ENCODE data around the gene DHX58. TPM values are rescaled to one million over a fixed set of nuclear protein-coding genes. Genes with fewer than 3 reads are reported as not detected.

Gene DHX58
- total and polyA plus RNA-seq, 9 donors: 4.2 to 8.1 (median 5.3) TPM

GRCh38 chr17:42053731-42054500 is 58.6 kb downstream of the DHX58 start:
- Histone ChIP-seq H3K27me3 (ENCODE audit: control insufficient read depth, insufficient read depth, low read length) (peaks cover 36% of the 10 kb centered on the region), H3K4me1 (ENCODE audit: control insufficient read depth, insufficient read depth, low read length) (peaks cover 18% of the 10 kb centered on the region), H3K9me3 (replicated peaks; ENCODE audit: control insufficient read depth, low read depth, low read length) (no peaks in the 10 kb centered on the region), H3K27ac (ENCODE audit: low read length) (no peak overlapping the region), H3K36me3 (ENCODE audit: control insufficient read depth, insufficient read depth, low read length) (no peaks in the 10 kb centered on the region), H3K4me3 (ENCODE audit: low read length) (no peak overlapping the region)
- no peak for DNase-seq
- WGBS (ENCODE audit: insufficient coverage): no CpG with 5 or more reads among the region's 12 CpGs

DNA sequence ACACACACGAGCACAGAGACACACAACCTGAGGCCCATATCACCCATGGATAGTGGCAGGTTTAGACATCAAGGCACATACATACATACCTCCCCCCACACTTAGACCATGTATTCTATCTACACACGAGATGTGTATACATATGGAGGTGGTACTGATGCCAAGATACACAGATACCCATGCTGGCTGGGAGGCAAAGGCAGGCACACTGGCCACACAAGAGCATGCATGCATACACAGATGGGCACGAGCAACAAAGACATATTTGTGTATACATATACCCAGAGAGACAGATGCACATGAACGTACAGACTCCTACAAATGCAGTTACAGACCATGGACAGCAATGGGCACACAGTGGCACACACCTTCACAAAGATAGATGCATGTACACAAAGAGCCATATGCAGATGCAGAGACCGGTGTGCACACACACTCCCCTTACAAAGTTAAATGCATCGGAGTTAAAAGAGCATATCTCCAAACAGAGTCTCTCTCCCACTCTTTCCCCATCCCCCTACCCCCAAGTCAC is 60.1 kb downstream of the DHX58 start:
- H3K36me3 ChIP-seq (ENCODE audit: control insufficient read depth, insufficient read depth, low read length): no peaks in the 10 kb centered on the region
- DNase-seq: no peak
- H3K9me3 ChIP-seq (replicated peaks; ENCODE audit: control insufficient read depth, low read depth, low read length): no peaks in the 10 kb centered on the region
- peaks cover 18% of the 10 kb centered on the region for H3K4me1 ChIP-seq (ENCODE audit: control insufficient read depth, insufficient read depth, low read length)
- peaks cover 36% of the 10 kb centered on the region for H3K27me3 ChIP-seq (ENCODE audit: control insufficient read depth, insufficient read depth, low read length)
- no peak overlapping the region for H3K4me3 ChIP-seq (ENCODE audit: low read length)
- whole genome bisulfite sequencing (ENCODE audit: insufficient coverage): 79% methylated on average over 2 of the region's 6 CpGs
- H3K27ac ChIP-seq (ENCODE audit: low read length): no peak overlapping the region

GRCh38 chr17:42051645-42052044 is 60.9 kb downstream of the DHX58 start:
- 98% methylated on average over 6 of the region's 7 CpGs for WGBS (ENCODE audit: insufficient coverage)
- H3K36me3 ChIP-seq (ENCODE audit: control insufficient read depth, insufficient read depth, low read length): no peaks in the 10 kb centered on the region

More at GRCh38 chr17:42051645-42052044, 60.9 kb downstream of the DHX58 start:
- Histone ChIP-seq H3K9me3 (replicated peaks; ENCODE audit: control insufficient read depth, low read depth, low read length) (no peaks in the 10 kb centered on the region), H3K27me3 (ENCODE audit: control insufficient read depth, insufficient read depth, low read length) (peaks cover 36% of the 10 kb centered on the region), H3K27ac (ENCODE audit: low read length) (no peak overlapping the region), H3K4me1 (ENCODE audit: control insufficient read depth, insufficient read depth, low read length) (peaks cover 18% of the 10 kb centered on the region), H3K4me3 (ENCODE audit: low read length) (no peak overlapping the region)
- DNase-seq: no peak

Other genes with a start within 250 kb of the DHX58 start
- 15.8 TPM for gene KLHL11, start 247.3 kb downstream of the DHX58 start, total RNA-seq
- 1 to 10 TPM; 3.2 to 6.3 (median 5.2) TPM for gene KLHL11, start 247.3 kb downstream of the DHX58 start, polyA plus RNA-seq (ENCODE audit: insufficient read depth in 1 of 8, insufficient read length in 8 of 8, low replicate concordance in 1 of 8)
- gene ACLY, start 193.8 kb downstream of the DHX58 start, total RNA-seq: 39.6 TPM
- gene ACLY, start 193.8 kb downstream of the DHX58 start, polyA plus RNA-seq (ENCODE audit: insufficient read depth in 1 of 8, insufficient read length in 8 of 8, low replicate concordance in 1 of 8): 10 to 100 TPM; 46.3 to 81.6 (median 60.5) TPM
- gene ODAD4, start 182.1 kb downstream of the DHX58 start, total RNA-seq: 0.44 TPM
- 1 to 10 TPM in 3 of 8 donors, under 1 TPM in 5; 0.71 to 1.9 (median 0.97) TPM for gene ODAD4, start 182.1 kb downstream of the DHX58 start, polyA plus RNA-seq (ENCODE audit: insufficient read depth in 1 of 8, insufficient read length in 8 of 8, low replicate concordance in 1 of 8)
- 25.8 TPM for gene CNP, start 145.9 kb downstream of the DHX58 start, total RNA-seq
- gene CNP, start 145.9 kb downstream of the DHX58 start, polyA plus RNA-seq (ENCODE audit: insufficient read depth in 1 of 8, insufficient read length in 8 of 8, low replicate concordance in 1 of 8): 10 to 100 TPM; 38.8 to 77.5 (median 51.8) TPM
- 58.3 TPM for gene DNAJC7, start 95.3 kb downstream of the DHX58 start, total RNA-seq
- 100 to 1,000 TPM in 4 of 8 donors, 10 to 100 TPM in 4; 87.0 to 113 (median 102) TPM for gene DNAJC7, start 95.3 kb downstream of the DHX58 start, polyA plus RNA-seq (ENCODE audit: insufficient read depth in 1 of 8, insufficient read length in 8 of 8, low replicate concordance in 1 of 8)
- 35.0 TPM for gene NKIRAS2, start 92.6 kb downstream of the DHX58 start, total RNA-seq
- gene NKIRAS2, start 92.6 kb downstream of the DHX58 start, polyA plus RNA-seq (ENCODE audit: insufficient read depth in 1 of 8, insufficient read length in 8 of 8, low replicate concordance in 1 of 8): 10 to 100 TPM; 36.7 to 55.8 (median 49.0) TPM
- 1.5 TPM for gene C17orf113, start 62.1 kb downstream of the DHX58 start, total RNA-seq
- gene C17orf113, start 62.1 kb downstream of the DHX58 start, polyA plus RNA-seq (ENCODE audit: insufficient read depth in 1 of 8, insufficient read length in 8 of 8, low replicate concordance in 1 of 8): 1 to 10 TPM in 7 of 8 donors, under 1 TPM in 1; 0.93 to 1.8 (median 1.3) TPM
- 2.8 TPM for gene ZNF385C, start 14.2 kb downstream of the DHX58 start, total RNA-seq
- 10 to 100 TPM in 1 of 8 donors, 1 to 10 TPM in 7; 6.3 to 10.0 (median 7.7) TPM for gene ZNF385C, start 14.2 kb downstream of the DHX58 start, polyA plus RNA-seq (ENCODE audit: insufficient read depth in 1 of 8, insufficient read length in 8 of 8, low replicate concordance in 1 of 8)
- gene KAT2A, start 8.7 kb upstream of the DHX58 start, total RNA-seq: 16.7 TPM
- gene KAT2A, start 8.7 kb upstream of the DHX58 start, polyA plus RNA-seq (ENCODE audit: insufficient read depth in 1 of 8, insufficient read length in 8 of 8, low replicate concordance in 1 of 8): 10 to 100 TPM; 37.5 to 62.0 (median 47.1) TPM
- 0.13 TPM for gene HSPB9, start 10.1 kb upstream of the DHX58 start, total RNA-seq
- under 1 TPM; 0.11 to 0.41 (median 0.21) TPM for gene HSPB9, start 10.1 kb upstream of the DHX58 start, polyA plus RNA-seq (ENCODE audit: insufficient read depth in 1 of 8, insufficient read length in 8 of 8, low replicate concordance in 1 of 8)
- gene RAB5C, start 42.3 kb upstream of the DHX58 start, total RNA-seq: 38.3 TPM
- 10 to 100 TPM; 63.0 to 90.4 (median 75.2) TPM for gene RAB5C, start 42.3 kb upstream of the DHX58 start, polyA plus RNA-seq (ENCODE audit: insufficient read depth in 1 of 8, insufficient read length in 8 of 8, low replicate concordance in 1 of 8)
- gene KCNH4, start 68.4 kb upstream of the DHX58 start, total RNA-seq: not detected
- gene KCNH4, start 68.4 kb upstream of the DHX58 start, polyA plus RNA-seq (ENCODE audit: insufficient read depth in 1 of 8, insufficient read length in 8 of 8, low replicate concordance in 1 of 8): under 1 TPM in 3 of 8 donors, not detected in 5; 0.04 to 0.05 (median 0.05) TPM
- 0.13 TPM for gene HCRT, start 72.7 kb upstream of the DHX58 start, total RNA-seq
- under 1 TPM; 0.33 to 0.94 (median 0.64) TPM for gene HCRT, start 72.7 kb upstream of the DHX58 start, polyA plus RNA-seq (ENCODE audit: insufficient read depth in 1 of 8, insufficient read length in 8 of 8, low replicate concordance in 1 of 8)
- gene GHDC, start 81.8 kb upstream of the DHX58 start, total RNA-seq: 9.3 TPM
- gene GHDC, start 81.8 kb upstream of the DHX58 start, polyA plus RNA-seq (ENCODE audit: insufficient read depth in 1 of 8, insufficient read length in 8 of 8, low replicate concordance in 1 of 8): 10 to 100 TPM in 5 of 8 donors, 1 to 10 TPM in 3; 8.2 to 15.8 (median 10.9) TPM
- 27.0 TPM for gene STAT5B, start 163.7 kb upstream of the DHX58 start, total RNA-seq
- 10 to 100 TPM; 29.8 to 41.1 (median 36.1) TPM for gene STAT5B, start 163.7 kb upstream of the DHX58 start, polyA plus RNA-seq (ENCODE audit: insufficient read depth in 1 of 8, insufficient read length in 8 of 8, low replicate concordance in 1 of 8)
- 12.8 TPM for gene STAT5A, start 175.8 kb upstream of the DHX58 start, total RNA-seq
- 10 to 100 TPM; 15.3 to 20.4 (median 17.3) TPM for gene STAT5A, start 175.8 kb upstream of the DHX58 start, polyA plus RNA-seq (ENCODE audit: insufficient read depth in 1 of 8, insufficient read length in 8 of 8, low replicate concordance in 1 of 8)